NCI-H226 (cell line): ENCODE results near the gene CDC34.

Source experiments
- DNase-seq: peaks from one replicate; pipeline ENCODE4 v3.0.0-alpha.2; 2015

Gene CDC34

DNA sequence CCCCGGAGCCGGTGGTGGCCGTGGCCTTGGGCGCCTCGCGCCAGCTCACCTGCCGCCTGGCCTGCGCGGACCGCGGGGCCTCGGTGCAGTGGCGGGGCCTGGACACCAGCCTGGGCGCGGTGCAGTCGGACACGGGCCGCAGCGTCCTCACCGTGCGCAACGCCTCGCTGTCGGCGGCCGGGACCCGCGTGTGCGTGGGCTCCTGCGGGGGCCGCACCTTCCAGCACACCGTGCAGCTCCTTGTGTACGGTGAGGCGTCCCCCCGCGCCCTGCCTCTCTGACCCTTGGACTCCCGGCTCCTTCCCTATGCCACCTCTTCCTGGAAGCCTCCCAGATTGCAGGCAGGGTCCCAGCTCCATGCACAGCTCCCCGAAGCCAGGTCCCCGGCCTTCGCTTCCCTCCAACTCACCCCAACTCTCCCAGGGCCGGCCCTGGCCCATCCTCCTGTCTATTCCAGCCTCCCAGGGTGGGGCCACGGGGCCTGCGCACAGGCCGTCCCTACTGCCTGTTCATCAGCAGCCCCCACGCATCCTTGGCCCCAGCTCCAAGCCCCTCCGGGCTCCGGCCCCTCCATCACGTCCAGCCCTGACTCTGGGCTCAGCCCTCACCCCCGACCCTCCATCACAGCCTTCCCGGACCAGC is 33.6 kb upstream of the CDC34 start:
- DNase-seq = no peak

DNA sequence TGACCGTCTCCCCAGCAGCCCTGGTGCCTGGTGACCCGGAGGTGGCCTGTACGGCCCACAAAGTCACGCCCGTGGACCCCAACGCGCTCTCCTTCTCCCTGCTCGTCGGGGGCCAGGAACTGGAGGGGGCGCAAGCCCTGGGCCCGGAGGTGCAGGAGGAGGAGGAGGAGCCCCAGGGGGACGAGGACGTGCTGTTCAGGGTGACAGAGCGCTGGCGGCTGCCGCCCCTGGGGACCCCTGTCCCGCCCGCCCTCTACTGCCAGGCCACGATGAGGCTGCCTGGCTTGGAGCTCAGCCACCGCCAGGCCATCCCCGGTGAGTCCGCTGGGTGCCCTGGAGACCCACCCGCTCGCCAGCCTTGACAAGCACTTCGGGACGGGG is 33.1 kb upstream of the CDC34 start:
- no peak for DNase-seq

DNA sequence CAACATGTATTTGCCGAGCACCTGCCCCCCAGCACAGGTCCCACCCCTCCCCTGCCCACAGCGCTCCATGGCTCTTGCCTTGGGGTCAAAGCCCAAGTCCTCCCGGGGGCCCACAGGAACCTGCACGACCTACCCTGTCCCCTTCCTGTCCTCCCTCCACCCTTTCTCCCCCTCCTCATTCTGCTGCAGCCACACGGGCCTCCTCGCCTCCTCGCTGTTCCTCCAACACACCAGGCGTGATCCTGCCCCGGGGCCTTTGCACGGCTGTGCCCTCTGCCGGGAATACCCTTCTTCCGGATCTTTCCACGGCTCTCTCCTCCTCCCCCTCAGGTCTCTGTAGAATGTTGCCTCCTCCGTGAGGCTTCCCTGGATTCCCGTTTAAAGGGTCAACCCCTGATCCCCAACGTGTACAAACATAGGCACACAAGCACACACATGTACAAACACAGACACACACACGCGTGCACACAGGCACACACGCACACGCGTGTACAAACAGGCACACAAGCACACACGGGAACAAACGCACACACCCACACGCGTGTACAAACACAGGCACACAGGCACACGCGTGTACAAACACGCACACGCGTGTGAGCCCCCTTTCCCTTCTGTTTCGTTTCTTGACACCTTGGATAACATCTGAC is 32.5 kb upstream of the CDC34 start:
- DNase-seq = no peak

DNA sequence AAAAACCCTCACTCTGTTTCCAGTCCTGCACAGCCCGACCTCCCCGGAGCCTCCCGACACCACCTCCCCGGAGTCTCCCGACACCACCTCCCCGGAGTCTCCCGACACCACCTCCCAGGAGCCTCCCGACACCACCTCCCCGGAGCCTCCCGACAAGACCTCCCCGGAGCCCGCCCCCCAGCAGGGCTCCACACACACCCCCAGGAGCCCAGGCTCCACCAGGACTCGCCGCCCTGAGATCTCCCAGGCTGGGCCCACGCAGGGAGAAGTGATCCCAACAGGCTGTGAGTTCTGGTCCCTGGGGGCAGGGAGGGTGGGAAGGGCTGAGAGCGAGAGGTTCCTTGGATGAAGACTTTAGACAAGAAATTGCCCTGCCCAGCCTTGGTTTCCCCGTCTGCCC is 29.9 kb upstream of the CDC34 start:
- no peak for DNase-seq

DNA sequence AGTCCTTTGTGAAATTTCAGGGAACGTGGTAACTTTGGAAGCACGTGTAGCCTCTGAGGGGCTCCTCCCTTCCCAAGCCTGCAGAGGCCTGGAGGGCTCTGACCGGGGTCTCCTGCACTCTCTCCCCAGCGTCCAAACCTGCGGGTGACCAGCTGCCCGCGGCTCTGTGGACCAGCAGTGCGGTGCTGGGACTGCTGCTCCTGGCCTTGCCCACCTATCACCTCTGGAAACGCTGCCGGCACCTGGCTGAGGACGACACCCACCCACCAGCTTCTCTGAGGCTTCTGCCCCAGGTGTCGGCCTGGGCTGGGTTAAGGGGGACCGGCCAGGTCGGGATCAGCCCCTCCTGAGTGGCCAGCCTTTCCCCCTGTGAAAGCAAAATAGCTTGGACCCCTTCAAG is 26.9 kb upstream of the CDC34 start:
- no peak for DNase-seq

DNA sequence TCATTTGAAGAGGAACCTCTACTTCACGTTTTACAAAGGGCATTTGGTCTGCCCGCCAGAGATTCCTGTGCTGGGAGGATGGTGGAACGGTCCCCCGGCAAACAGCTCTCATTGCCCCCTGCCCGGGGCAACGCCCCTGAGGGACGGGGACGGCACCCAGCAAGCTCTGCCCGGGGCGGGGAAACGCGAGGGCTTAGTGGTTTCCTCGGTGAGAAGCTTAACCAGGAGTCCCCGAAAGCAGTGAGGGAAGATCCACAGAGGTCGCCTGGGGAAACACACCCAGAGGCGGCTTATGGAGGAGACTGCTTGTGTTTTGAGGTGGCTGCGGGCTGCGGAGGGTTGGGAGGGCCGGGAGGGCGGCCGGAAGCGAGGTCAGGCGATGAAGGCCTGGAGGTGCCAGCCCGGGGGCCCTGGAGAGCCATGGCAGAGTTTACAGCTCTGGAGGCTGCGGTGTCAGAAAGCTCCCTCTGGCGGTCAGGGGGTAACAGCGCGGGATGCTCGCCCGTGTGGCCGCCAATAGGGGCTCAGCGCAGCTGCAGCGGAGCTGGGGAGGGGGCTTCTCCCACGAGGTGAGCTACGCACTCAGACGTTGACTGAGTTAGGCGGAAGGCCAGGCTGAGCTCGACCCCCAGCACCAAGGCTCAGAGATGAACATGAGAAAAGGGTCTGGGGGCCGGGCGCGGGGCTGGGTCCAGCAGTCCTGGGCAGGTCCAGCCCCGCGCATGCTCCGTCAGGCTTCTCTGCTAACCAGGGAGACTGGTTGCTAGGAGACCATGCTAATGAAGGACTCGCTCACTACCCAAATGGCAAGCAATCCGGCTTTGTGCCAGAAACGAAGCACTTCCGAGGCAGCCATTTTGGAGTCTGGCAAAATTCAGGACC is 24.9 kb upstream of the CDC34 start:
- peak; percentile 97 for DNase-seq

DNA sequence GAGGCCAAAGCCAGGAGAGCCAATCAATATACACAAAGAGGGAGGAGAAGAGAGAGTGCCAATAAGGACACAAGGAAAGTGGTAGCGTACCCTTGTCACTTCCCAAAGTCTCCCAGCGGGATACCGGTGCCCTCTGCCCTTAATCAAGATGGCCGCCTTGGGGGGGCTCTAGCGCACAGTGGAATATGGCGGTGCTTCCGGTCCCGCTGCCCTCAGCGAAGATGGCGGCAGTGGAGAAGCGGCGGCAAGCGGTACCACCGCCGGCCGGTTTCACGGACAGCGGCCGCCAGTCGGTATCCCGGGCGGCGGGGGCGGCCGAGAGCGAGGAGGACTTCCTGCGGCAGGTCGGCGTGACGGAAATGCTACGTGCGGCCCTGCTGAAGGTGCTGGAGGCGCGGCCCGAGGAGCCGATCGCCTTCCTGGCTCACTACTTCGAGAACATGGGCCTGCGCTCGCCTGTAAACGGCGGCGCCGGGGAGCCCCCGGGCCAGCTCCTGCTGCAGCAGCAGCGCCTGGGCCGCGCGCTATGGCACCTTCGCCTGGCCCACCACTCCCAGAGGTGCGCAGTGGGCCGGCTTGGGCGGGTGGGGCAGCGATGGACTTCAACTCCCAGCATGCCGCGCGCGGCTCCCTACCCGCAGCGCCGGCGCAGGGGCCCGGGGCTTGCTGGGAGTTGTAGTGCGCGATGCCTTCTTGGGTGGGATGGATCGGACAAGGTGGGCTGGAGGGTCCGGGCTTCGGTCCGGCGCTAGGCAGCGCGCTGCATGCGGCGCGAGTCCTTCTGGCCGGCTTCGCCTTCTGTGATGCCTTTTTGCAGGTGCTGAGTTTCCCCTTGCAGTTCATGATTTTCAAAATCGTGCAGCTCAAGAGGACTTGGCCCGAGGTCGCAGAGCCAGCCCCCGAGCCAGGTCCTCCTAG is 24.0 kb upstream of the CDC34 start, which contains the start of gene TPGS1:
Gene TPGS1 (plus strand): TSS at position 212 of the 918 bp plus-strand sequence. CDS start 10 bp downstream, at position 222.
- peak; percentile 74 for DNase-seq

DNA sequence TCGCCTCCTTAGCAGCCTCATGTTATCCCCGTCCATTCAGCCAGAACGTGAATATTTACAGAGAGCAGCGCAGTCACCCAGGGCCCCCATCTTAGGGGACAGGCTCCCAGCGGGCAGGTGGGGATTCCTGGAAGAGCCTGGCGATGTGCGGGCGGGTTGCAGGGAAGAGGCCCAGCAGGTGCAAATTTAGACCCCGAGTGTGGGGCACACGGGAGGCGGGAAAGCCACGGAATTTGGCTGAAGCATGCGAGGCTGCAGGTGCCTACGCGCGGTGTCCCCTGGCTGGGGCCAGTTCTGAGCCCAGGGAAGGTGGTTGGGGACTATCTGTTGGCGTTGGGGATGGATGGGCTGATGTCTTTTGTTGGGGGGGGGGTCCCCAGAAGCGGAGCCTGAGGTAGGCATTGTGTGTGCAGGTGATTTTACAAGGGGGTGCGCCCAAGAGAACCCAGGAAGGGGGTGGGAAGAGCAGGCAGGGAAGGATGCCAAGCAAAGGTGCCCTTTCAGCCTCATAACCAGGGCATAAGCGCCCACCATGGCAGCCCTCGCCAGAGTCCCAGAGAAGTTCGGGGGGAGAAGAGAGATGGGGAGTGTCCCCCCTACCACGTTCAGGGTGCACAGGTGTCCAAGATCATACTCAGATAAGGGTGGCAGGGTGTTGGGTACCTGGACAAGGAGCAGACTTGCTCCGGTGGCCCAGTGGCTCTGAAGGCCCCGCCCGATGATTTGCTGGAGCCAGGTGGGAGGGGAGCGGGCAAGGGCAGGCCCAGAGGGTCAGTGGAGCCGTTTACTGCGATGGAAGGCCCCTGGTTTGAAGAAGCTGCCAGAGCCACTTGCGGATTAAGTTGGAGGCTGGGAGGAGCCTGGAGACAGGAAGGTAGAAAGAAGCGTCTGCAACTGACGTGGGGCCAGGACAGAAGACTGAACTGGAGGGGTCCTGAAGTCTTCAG is 23.1 kb upstream of the CDC34 start:
- no peak for DNase-seq

DNA sequence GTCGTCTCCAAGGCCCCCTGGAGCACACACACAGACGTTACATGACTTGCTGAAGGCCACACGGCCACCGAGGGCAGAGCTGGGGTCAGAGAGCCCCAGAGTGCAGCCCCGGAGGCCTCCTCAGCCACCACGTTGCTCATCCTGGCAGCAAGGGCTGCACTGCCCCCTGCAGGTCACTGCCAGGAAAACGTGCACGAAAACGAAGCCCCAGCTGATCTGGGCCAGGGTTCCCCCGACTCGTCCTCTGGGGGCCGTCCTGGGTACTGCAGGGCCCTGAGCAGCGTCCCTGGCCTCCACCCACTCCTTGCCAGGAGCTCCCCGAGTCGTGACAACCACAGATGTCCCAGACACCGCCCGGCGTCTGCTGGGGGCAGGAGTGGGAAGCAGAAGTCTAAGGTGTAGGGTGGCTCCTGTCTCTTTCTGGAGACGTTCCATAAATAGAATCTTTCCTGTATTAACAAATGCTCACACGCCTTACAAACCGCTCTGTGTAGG is 20.9 kb upstream of the CDC34 start:
- DNase-seq = peak; percentile 63

DNA sequence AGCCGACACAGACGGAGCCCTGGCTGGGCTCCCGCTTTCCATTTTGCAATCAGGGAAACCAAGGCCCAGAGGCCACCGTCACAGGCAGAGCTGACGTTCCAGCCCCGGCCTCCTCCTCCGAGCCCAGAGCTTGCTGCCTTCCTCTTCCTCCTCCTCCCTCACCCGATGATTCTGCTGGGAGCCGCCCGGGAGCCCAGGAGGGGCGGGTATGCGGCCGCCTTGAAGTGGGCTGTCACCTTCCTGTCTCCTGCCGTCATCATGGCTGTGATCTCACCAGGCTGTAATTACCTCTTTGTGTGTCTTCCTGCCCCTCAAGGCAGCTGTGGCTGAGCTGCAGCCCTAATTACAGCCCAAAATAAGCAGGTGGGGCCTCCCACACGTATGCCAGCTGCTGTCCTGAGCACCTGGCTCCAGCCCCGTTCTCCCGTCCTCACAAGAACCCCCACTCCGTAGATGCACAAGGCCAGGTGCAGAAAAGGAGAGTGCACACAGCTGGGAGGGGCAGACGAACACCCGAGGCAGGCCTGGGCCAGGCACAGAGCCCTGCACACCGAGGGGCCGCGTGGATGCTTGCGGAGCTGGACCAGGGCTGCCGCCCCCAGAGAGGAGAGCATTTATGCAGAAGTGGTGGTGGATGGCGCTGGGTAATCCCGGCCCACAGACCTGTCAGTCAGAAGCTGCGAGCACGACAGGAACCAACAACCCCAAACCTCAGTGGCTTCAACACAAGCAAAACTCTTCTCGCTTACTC is 20.3 kb upstream of the CDC34 start:
- no peak for DNase-seq

DNA sequence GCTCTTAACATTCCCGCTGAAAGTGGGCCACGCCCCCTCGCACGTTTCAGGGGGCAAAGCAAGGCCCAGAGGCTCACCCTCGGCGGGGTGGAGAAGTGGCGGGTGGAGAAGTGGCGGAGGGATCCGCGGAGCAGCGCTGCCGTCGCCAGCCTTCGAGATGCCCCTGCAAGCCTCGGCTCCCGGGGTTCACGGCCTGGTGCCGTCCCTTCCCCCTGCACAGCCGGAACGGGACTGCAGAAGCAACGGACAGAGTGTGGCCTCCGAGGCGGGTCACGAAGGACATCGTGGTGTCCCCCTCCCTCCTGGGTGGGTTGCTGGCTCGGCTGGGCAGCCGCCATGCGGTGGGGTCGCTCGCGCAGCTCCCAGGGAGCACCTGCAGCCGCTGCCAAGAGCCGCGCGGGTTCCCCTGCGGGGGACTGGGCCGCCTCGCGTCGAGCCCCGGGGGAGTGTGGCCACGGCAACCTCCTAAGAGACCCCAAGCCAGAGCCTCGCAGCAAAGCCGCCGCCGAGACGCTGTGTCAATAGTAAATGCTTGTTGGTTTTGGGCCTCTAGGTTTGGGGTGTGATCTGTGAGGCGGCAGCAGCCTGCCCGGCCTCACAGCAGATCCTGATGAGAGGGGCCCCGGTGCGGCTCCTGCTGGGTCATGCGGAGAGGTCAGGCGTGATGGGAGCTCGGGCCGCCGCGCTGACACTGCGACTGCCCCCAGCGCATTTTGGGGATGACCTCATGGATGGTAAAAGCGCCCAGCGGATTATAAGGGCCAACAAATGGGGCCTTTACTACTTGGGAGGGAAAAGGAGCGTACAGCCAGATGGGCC is 18.8 kb upstream of the CDC34 start:
- no peak for DNase-seq

DNA sequence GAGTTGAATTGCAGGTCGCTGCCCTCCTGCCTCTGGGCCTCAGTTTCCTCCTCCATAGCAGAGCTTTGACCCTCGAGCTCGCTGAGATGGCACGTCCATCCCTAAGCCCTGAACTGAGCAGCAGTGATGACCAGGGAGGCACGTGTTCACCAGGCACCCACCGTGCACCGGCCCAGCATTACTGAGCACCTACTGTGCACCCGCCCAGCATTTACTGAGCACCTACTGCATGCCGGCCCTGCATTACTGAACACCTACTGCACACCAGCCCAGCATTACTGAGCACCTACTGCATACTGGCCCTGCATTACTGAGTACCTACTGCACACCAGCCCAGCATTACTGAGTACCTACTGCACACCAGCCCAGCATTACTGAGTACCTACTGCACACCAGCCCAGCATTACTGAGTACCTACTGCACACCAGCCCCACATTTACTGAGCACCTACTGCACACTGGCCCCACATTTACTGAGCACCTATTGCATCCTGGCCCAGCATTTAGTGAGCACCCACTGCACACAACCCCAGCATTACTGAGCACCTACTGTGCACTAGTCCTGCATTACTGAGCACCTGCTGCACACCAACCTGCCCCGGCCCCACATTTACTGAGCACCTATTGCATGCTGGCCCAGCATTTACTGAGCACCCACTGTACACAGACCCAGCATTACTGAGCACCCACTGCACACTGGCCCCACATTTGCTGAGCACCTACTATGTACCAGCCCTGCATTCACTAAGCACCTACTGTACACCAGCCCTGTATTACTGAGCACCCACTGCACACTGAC is 18.0 kb upstream of the CDC34 start:
- DNase-seq = no peak

DNA sequence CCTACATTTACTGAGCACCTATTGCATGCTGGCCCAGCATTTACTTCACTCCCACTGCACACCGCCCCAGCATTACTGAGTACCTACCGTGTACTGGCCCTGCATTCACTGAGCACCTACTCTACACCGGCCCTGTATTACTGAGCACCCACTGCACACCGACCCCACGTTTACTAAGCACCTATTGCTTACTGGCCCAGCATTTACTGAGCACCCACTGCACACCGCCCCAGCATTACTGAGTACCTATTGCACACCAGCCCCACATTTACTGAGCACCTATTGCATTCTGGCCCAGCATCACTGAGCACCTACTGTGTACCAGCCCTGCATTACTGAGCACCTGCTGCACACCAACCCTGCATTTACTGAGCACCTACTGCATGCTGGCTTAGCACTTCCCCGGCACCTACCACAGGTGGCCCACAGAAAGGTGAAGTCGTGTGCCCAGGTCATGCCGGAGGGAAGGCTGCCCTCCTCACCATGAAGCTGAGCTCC is 17.3 kb upstream of the CDC34 start:
- no peak for DNase-seq

DNA sequence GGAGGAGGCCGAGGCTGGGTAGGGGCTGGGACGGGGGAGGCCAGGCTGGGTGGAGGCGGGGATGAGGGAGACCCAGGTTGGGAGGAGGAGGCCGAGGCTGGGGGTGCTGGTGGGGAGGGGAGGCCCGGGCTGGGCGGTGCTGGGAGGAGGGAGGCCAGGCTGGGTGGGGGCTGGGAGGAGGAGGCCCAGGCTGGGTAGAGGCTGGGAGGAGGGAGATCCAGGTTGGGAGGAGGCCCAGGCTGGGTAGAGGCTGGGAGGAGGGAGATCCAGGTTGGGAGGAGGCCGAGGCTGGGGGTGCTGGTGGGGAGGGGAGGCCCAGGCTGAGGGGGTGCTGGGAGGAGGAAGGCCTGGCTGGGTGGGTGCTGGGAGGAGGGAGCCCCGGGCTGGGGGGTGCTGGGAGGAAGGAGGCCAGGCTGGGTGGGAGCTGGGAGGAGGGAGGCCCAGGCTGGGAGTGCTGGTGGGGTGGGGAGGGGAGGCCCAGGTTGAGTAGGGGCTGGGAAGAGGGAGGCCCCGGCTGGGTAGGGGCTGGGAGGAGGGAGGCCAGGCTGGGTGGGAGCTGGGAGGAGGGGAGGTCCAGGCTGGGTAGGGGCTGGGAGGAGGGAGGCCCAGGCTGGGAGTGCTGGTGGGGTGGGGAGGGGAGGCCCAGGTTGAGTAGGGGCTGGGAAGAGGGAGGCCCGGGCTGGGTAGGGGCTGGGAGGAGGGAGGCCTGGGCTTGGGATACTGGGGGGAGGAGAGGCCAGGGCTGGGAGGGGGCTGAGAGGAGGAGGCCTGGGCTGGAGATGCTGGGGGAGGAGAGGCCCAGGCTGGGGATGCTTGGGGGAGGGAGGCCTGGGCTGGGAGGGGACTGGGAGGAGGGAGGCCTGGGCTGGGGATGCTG is 13.6 kb upstream of the CDC34 start:
- no peak for DNase-seq

DNA sequence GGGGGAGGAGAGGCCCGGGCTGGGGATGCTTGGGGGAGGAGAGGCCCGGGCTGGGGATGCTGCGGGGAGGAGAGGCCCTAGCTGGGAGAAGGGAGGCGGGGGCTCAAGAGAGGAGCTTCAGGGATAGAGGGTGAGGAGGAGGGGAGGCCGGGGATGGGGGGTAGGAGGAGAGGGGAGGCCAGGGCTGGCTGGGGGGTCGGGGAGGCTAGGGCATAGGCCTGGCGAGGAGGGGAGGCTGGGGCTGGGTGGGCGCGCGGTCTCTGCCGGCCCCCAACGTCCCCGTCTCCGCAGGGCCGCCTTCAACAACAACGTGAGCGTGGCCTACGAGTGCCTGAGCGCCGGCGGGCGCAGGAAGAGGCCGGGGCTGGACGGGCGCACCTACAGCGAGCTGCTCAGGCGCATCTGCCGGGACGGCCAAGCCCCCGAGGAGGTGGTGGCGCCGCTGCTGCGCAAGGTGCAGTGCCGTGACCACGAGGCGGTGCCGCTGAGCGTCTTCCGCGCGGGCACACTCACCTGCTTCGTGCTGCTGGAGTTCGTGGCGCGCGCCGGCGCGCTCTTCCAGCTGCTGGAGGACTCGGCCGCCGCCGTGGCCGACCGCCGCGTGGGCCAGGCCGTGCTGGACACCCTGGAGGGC is 12.8 kb upstream of the CDC34 start:
- no peak for DNase-seq

DNA sequence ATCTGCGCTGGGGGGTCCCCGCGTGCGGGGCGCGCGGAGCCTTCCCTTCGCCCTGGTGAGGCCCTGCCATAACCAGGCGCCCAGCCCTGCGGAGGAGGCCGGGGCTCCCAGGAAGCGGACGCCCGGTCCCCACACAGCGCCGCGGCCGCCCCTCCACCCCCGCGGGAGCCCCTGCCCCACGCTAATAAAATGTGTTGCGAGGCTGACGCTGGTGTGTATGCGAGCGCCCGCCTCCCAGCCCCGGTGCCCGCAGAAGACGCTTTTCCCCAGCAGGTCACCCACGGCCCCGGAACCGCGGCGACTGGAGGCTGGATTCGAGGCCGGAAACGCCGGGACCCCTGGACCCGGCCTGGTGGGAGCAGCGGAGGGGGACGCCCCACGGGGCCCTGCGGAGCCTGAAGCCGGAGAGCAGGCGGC is 12.1 kb upstream of the CDC34 start:
- DNase-seq = no peak

DNA sequence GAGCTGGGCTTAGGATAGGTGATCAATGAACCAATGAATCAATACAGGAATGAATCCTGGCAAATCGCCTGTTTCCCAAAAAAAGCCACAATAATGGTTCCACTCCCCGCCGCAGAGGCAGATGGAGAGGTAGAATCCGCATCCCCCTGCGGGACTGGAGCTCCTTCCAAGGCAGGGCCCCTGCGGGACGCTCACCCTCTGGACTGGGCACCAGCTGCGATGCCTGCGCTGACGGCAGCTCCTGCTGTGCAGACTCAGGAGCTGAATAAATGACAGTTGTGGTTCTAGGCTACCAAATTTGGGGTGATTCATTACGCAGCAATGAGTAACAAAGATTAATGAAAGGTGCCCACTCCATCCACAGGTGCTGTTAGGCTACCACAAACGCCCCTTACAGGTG is 8.8 kb upstream of the CDC34 start:
- no peak for DNase-seq
